ENCODE results near the gene NOMO2. TPM values are rescaled to one million over a fixed set of nuclear protein-coding genes. Genes with fewer than 3 reads are reported as not detected.
"Not testable (repeated sequence)": the region's sequence is repeated elsewhere in the genome, so short reads cannot be mapped to it uniquely, and the experiment has no call there.

Gene NOMO2
- total and polyA plus RNA-seq, 2 experiments from 2014 or later: 88.4 to 130 TPM

GRCh38 chr16:18530329-18530728, 31.6 kb downstream of the NOMO2 start:
- H3K9me3 ChIP-seq (ENCODE audit: low read depth); H3K27me3 ChIP-seq; H3K27ac ChIP-seq; H3K4me1 ChIP-seq (ENCODE audit: low read depth); H3K4me3 ChIP-seq; DNase-seq (ENCODE audit: low read depth in 1 of 2, low spot score in 1 of 2); H3K36me3 ChIP-seq: not testable (repeated sequence)

- not testable (repeated sequence) for DNase-seq (ENCODE audit: low read depth in 1 of 2, low spot score in 1 of 2); H3K9me3 ChIP-seq (ENCODE audit: low read depth); H3K4me1 ChIP-seq (ENCODE audit: low read depth); H3K4me3 ChIP-seq; H3K27me3 ChIP-seq; H3K36me3 ChIP-seq; H3K27ac ChIP-seq
These were observed 35.4 kb downstream of the NOMO2 start for GRCh38 chr16:18526547-18526946.

GRCh38 chr16:18525882-18526482, 35.9 kb downstream of the NOMO2 start:
- H3K4me3 ChIP-seq; H3K9me3 ChIP-seq (ENCODE audit: low read depth); H3K4me1 ChIP-seq (ENCODE audit: low read depth); DNase-seq (ENCODE audit: low read depth in 1 of 2, low spot score in 1 of 2); H3K36me3 ChIP-seq; H3K27me3 ChIP-seq; H3K27ac ChIP-seq: not testable (repeated sequence)

GRCh38 chr16:18522637-18523036, 39.3 kb downstream of the NOMO2 start:
- DNase-seq (ENCODE audit: low read depth in 1 of 2, low spot score in 1 of 2); H3K27ac ChIP-seq; H3K4me1 ChIP-seq (ENCODE audit: low read depth); H3K9me3 ChIP-seq (ENCODE audit: low read depth); H3K27me3 ChIP-seq; H3K4me3 ChIP-seq; H3K36me3 ChIP-seq: not testable (repeated sequence)

- H3K9me3 ChIP-seq (ENCODE audit: low read depth); H3K27ac ChIP-seq; DNase-seq (ENCODE audit: low read depth in 1 of 2, low spot score in 1 of 2); H3K27me3 ChIP-seq; H3K4me3 ChIP-seq; H3K4me1 ChIP-seq (ENCODE audit: low read depth); H3K36me3 ChIP-seq: not testable (repeated sequence)
These were observed 40.3 kb downstream of the NOMO2 start for GRCh38 chr16:18521445-18522181.

GRCh38 chr16:18518536-18519283, 43.2 kb downstream of the NOMO2 start:
- H3K4me3 ChIP-seq; H3K36me3 ChIP-seq; H3K27me3 ChIP-seq; DNase-seq (ENCODE audit: low read depth in 1 of 2, low spot score in 1 of 2); H3K27ac ChIP-seq; H3K9me3 ChIP-seq (ENCODE audit: low read depth); H3K4me1 ChIP-seq (ENCODE audit: low read depth): not testable (repeated sequence)

GRCh38 chr16:18498430-18498829, 63.5 kb downstream of the NOMO2 start:
- not testable (repeated sequence) for H3K4me1 ChIP-seq (ENCODE audit: low read depth); H3K4me3 ChIP-seq; H3K27ac ChIP-seq; H3K27me3 ChIP-seq; H3K36me3 ChIP-seq; H3K9me3 ChIP-seq (ENCODE audit: low read depth); DNase-seq (ENCODE audit: low read depth in 1 of 2, low spot score in 1 of 2)

GRCh38 chr16:18497032-18497431, 64.9 kb downstream of the NOMO2 start:
- not testable (repeated sequence) for H3K27ac ChIP-seq; DNase-seq (ENCODE audit: low read depth in 1 of 2, low spot score in 1 of 2); H3K4me3 ChIP-seq; H3K27me3 ChIP-seq; H3K9me3 ChIP-seq (ENCODE audit: low read depth); H3K4me1 ChIP-seq (ENCODE audit: low read depth); H3K36me3 ChIP-seq

GRCh38 chr16:18492118-18492897, 69.6 kb downstream of the NOMO2 start:
- not testable (repeated sequence) for H3K36me3 ChIP-seq; H3K9me3 ChIP-seq (ENCODE audit: low read depth); DNase-seq (ENCODE audit: low read depth in 1 of 2, low spot score in 1 of 2); H3K4me3 ChIP-seq; H3K27me3 ChIP-seq; H3K27ac ChIP-seq; H3K4me1 ChIP-seq (ENCODE audit: low read depth)

- not testable (repeated sequence) for H3K36me3 ChIP-seq; H3K4me3 ChIP-seq; DNase-seq (ENCODE audit: low read depth in 1 of 2, low spot score in 1 of 2); H3K9me3 ChIP-seq (ENCODE audit: low read depth); H3K27me3 ChIP-seq; H3K27ac ChIP-seq; H3K4me1 ChIP-seq (ENCODE audit: low read depth)
These were observed 125.9 kb downstream of the NOMO2 start for GRCh38 chr16:18436025-18436424.

- DNase-seq (ENCODE audit: low read depth in 1 of 2, low spot score in 1 of 2); H3K27me3 ChIP-seq; H3K4me1 ChIP-seq (ENCODE audit: low read depth); H3K9me3 ChIP-seq (ENCODE audit: low read depth); H3K4me3 ChIP-seq; H3K27ac ChIP-seq; H3K36me3 ChIP-seq: not testable (repeated sequence)
These were observed 146.1 kb downstream of the NOMO2 start for GRCh38 chr16:18415827-18416226.

- H3K27ac ChIP-seq; H3K4me1 ChIP-seq (ENCODE audit: low read depth); DNase-seq (ENCODE audit: low read depth in 1 of 2, low spot score in 1 of 2); H3K36me3 ChIP-seq; H3K9me3 ChIP-seq (ENCODE audit: low read depth); H3K27me3 ChIP-seq; H3K4me3 ChIP-seq: not testable (repeated sequence)
These were observed 152.2 kb downstream of the NOMO2 start for GRCh38 chr16:18409532-18410293.
